SK-N-MC (cell line): ENCODE data around the gene OR13C5.
"Not testable (repeated sequence)": the region's sequence is repeated elsewhere in the genome, so short reads cannot be mapped to it uniquely, and the experiment has no call there.

ENCODE experiments used
- EZH2 ChIP-seq: fragments of 200-600 bp; sonication (generic); IDR thresholded peaks from one replicate; pipeline ENCODE4 v1.6.1; 2017; ENCODE audit warnings: antibody characterized with exemption
- FOXP2 ChIP-seq: optimal IDR thresholded peaks from 2 replicates; pipeline ENCODE3; 2011; ENCODE audit warnings: mild to moderate bottlenecking, moderate library complexity; ENCODE audit not compliant: insufficient read depth; ENCODE audit errors: extremely low read length, control extremely low read depth

DNA sequence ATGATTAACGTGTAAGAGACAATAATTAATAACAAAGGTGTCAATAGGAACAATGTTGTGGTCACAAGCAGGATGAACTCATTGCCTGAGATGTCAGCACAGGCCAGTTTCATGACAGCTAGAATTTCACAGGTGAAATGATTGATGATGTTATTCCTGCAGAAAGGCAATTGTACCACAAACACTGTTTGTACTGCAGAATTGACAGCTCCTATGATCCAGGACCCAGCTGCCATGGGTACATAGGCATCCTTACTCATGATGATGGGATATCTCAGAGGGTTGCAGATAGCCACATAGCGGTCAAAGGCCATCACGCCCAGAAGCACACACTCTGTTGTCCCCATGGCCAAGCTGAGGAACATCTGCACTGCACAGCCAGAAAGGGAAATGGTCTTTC is 464 bp downstream of the OR13C5 start:
- TF ChIP-seq FOXP2, EZH2: not testable (repeated sequence)
